HG03135 (cell line): ENCODE results near the gene MIGA1.
"Not testable (repeated sequence)": the region's sequence is repeated elsewhere in the genome, so short reads cannot be mapped to it uniquely, and the experiment has no call there.

Source experiments
- ATAC-seq: cut with Tn5 transposase; IDR thresholded peaks from one replicate; pipeline ENCODE4 v1.9.1; 2021; ENCODE audit warnings: mild to moderate bottlenecking, moderate library complexity; ENCODE audit not compliant: unreplicated experiment

MIGA1 gene

DNA sequence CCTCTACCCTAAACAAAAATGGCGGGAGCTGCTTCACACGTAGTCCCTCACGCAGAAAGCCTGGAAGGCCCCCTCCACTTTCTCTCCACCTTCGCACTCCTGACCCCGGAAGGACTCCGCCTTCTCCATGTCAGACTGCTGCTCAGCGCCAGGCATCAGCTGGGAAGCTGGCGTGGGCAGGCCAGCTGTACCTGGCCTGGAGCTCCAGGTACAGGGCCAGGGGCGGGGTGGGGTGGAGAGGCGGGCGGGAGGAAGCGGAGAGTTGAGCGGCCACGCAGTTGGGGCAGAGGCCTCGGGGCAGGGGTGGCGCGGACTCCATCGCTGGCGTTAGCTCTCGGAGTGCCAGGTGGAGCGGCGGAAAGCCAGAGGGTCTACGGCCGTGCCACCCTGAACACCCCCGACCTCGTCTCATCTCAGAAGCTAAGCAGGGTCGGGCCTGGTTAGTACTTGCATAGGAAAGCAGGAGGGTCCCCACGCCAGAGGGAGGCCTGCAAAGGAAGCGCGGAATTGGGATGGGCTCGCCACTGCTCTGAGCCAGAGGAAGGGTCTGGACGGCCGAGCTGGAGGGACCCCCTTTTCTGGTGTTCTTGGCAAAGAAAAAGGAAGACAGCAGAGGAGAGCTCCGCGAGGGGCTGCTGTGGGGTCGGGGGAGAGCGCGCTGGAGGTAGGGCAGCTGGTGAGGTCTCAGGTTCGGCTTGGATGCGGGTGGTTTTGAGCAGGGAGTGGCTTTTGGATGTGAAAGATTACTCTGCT lies at the start of gene MIGA1:
Gene MIGA1 (plus strand): TSS at position 121 of the 753 bp plus-strand sequence. CDS start 3,604 bp downstream, outside the sequence.
- peak; percentile 90 for ATAC-seq

DNA sequence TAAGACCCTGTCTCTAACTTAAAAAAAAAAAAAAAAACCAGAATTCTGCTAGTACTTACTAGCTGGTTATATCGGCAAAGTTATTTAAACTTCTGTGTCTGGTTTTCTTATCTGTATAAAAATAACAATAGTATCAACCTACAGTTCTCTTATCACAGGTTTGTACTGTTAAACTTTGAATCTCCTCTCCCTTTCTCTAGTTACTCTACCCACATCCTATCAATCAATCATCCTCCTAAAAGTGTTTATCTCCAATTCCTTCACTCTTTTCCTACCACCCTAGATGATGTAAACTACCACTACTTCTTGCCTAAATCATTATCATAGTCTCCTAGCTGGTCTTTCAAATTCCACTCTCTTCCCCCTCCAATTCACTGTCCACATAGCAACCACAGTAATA lies 47.4 kb upstream of the MIGA1 start:
- ATAC-seq, result no peak

GRCh38 chr1:77739235-77739634 lies 40.2 kb upstream of the MIGA1 start:
- ATAC-seq, result no peak

GRCh38 chr1:77741316-77741715 lies 38.1 kb upstream of the MIGA1 start:
- ATAC-seq, result no peak

- no peak for ATAC-seq
Measured at GRCh38 chr1:77742011-77742555, 37.4 kb upstream of the MIGA1 start.

DNA sequence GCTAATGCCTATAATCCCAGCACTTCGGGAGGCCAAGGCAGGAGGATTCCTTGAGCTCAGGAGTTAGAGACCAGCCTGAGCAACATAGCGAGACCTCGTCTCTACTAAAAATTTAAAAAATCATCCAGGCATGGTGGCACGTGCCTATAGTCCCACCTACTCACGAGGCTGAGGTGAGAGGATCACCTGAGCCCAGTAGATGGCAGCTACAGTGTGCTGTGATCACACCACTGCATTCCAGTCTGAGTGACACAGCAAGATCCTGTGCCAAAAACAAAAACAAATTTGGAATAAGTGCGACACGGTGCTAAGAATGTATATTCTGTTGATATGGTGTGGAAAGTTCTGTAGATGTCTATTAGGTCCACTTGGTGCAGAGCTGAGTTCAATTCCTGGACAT lies 34.9 kb upstream of the MIGA1 start:
- ATAC-seq, result no peak

DNA sequence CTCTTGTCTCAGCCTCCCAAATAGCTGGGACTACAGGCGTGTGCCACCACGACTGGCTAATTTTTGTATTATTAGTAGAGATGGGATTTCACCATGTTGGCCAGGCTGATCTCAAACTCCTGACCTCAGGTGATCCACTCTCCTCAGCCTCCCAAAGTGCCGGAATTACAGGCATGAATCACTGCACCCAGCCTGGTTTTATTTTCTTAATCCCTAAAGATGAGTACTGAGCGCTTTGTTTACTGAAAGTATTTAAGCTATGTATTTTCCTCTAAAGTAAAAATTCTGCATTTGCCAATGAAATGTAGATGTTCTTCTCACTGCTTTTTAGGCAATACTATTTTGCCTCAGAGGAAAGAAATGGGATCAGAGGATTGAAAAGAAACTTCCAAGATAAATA lies 30.0 kb upstream of the MIGA1 start:
- ATAC-seq, result not testable (repeated sequence)

- ATAC-seq, result no peak
Measured at GRCh38 chr1:77756052-77756754, 23.2 kb upstream of the MIGA1 start.

- ATAC-seq, result no peak
Measured at GRCh38 chr1:77757066-77757584, 22.3 kb upstream of the MIGA1 start.

DNA sequence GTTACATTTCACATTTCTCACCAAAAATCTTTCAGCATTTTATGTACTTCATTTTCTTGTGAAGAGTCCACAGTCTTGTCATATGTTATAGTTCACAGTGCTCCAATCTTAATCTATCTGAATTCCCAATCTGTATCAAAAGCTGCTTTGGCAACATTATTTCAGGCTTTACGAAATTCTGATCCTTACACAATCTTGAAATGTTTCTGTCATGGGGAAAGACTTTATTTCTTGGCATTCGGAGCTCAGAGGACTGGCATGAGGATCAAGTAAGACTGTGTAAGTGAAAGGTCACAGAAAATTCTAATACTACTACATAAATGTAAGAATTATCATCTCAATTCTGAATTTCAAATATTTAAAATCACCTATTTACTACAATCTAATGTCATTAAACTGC lies 21.8 kb upstream of the MIGA1 start:
- no peak for ATAC-seq

GRCh38 chr1:77759071-77760028 lies 20.1 kb upstream of the MIGA1 start, which contains the start of gene USP33:
Gene USP33, minus strand, starts transcription at chr1:77759852. Its CDS starts 18,155 bp downstream, at chr1:77741697.
- peak; percentile 96 for ATAC-seq

DNA sequence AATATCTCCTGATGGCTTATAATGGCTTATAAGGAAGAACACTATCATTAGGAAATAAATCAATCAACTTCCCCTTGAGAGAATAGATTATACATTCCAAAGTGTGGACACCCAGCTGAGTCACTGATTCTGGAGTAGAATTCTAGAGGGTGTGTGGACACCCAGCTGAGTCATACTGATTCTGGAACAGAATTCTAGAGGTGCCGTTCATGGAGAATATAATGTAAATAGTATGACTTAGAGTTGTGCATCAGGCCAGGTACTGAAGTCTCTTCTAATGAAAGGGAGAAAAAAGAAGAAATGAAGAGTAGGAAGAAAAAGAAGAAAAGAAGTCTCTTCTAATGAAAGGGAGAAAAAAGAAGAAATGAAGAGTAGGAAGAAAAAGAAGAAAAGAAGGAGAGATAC lies 17.4 kb upstream of the MIGA1 start:
- ATAC-seq, result no peak

DNA sequence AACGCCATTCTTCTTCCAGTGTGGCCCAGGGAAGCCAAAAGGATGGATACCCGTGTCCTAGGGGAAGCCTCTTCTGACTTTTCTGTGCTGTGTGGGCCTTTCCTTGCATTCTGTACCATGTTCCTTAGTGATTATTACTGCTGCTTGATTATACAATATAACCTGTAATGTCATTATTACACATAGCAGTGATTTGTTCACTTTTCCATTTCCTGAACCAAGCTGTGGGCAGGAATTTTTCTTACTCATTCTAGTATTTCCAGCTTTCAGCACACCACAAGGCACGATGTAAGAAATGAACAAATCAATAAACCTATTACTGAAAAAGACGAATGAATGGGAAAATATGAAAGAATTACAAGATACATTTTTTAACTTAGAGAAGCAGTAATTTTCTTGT lies 11.4 kb upstream of the MIGA1 start:
- ATAC-seq, result no peak

GRCh38 chr1:77776007-77776700 lies 3.3 kb upstream of the MIGA1 start:
- ATAC-seq, result no peak

DNA sequence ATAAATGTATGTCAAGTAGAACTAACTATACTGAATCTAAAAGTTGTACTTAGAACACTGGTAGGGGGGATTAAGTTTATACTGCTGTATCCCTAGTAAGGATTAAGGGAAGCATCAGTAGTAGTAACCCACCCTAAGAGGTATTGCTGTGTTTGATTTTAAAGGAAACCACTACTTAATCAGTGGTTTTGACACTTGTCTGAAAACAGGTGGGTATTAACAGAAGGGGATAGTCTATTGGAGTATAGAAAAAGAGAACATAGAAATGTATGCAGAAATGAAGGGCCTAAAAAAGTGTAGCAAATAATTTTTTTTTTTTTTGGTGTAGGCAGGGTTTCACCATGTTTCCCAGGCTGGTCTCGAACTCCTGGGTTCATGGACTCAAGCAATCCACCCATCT lies 2.2 kb downstream of the MIGA1 start:
- ATAC-seq, result no peak

GRCh38 chr1:77783141-77783540 lies 3.7 kb downstream of the MIGA1 start:
- ATAC-seq, result no peak

DNA sequence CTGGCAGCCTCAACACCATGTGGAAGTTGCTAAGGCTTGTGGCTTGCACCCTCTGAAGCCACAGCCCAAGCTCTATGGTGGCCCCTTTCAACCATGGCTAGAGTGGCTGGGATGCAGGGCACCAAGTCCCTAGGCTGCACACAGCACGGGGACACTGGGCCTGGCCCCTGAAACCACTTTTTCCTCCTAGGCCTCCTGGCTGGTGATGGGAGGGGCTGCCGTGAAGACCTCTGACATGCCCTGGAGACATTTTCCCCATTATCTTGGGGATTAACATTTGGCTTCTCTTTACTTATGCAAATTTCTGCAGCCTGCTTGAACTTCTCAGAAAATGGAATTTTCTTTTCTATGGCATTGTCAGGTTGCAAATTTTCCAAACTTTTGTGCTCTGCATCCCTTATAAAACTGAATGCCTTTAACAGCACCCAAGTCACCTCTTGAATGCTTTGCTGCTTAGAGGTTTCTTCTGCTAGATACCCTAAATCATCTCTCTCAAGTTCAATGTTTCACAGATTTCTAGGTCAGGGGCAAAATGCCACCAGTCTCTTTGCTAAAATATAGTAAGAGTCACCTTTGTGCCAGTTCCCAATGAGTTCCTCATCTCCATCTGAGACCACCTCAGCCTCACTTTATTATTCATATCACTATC lies 6.8 kb downstream of the MIGA1 start:
- not testable (repeated sequence) for ATAC-seq

- ATAC-seq, result no peak
Measured at GRCh38 chr1:77794550-77794949, 15.1 kb downstream of the MIGA1 start.

GRCh38 chr1:77796695-77797405 lies 17.4 kb downstream of the MIGA1 start:
- no peak for ATAC-seq
